Stimulated activated CD4-positive, alpha-beta T cell treated with anti-CD3 and anti-CD28 coated beads, Interleukin-1b, Interleukin-23, amount 100 ng/mL, for 24 hours (primary cell): ENCODE results near the gene ZSCAN5A.
"Not testable (repeated sequence)": the region's sequence is repeated elsewhere in the genome, so short reads cannot be mapped to it uniquely, and the experiment has no call there.

Experiments
- DNase-seq, 4 experiments: peaks; one replicate each; pipeline ENCODE4 v3.0.0-alpha.2; 2020; ENCODE audit warnings: low read depth in 4 of 4, low spot score in 1 of 4

The ZSCAN5A gene

GRCh38 chr19:56217039-56217949 is 97.3 kb downstream of the ZSCAN5A start:
- no peak for DNase-seq

DNA sequence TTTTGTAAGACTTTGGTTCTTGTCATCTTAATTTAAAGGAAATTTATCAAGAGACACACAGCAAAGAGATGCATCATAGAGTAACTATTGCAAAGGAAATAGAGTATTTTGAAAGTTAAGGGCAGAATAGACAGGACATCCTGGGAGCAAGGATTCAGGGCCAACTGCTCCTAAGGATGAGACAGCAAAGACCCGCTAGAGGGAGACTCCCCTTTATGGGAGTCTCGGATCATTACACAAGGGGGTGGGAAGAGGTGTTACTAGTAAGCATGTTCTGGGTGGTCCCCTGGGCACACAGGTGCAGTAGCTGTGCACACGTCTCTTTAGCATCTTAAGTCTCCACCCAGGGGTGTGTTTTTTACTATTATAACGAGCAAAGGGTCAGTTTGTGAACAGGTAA is 102.9 kb downstream of the ZSCAN5A start:
- no peak for DNase-seq

DNA sequence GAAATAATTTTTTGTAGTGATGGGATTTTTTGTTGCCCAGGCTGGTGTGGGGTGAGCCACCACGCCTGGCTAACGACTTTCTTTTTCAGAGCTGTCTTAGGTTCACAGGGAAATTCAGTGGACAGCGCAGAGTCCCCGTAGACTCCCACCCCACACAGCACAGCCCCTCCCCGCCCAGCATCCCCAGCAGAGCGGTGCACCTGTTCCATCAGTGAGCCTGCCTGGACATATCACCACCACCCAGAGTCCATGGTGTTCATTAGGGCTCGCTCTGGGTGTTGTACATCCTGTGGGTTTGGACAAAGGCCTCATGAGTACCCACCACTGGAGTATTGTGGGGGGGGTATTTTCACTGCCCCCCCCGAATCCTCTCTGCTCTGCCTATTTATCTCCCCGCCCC is 104.6 kb downstream of the ZSCAN5A start:
- DNase-seq: not testable (repeated sequence)

GRCh38 chr19:56209091-56209490 is 105.5 kb downstream of the ZSCAN5A start:
- no peak for DNase-seq

DNA sequence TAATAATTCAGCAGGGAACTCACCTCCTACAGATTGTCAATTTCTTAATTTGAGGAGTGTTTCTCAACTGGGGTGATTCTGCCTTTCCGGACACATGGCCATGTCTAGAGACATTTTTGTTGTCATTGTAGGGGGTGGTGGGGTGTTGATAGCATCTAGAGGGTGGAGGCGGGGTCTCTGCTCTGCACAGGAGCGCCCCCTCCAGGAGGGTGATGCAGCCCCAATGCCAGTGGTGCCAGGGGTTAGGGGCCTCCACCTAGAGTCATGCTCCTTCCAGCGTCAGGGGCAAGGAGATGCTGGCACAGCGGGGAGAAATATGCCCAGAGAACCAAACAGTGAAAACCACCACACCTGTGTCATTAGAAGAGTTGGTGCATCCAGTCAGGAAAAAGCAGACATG is 107.1 kb downstream of the ZSCAN5A start:
- DNase-seq: not testable (repeated sequence)

GRCh38 chr19:56201973-56202372 is 112.7 kb downstream of the ZSCAN5A start, which contains the start of gene ZSCAN5C:
Gene ZSCAN5C, plus strand, starts transcription at chr19:56202273. Its CDS starts 3,641 bp downstream, at chr19:56205914.
- DNase-seq: no peak

DNA sequence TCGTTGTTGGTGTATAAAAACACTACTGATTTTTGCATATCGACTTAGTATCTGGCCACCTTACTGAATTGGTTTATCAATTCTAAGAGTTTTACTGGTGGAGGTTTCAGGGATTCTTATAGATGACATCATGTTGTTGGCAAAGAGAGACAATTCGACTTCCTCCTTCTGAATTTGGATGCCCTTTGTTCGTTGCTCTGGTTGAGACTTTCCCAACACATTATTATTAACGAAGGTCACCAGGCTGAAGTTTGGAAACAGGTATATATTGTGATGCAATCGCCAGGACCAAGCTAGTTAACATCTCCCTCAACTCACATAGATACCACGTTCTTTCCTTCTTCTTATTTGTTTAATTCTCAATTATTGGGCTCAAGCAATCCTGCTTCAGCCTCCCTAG is 115.0 kb downstream of the ZSCAN5A start:
- no peak for DNase-seq

GRCh38 chr19:56197646-56198045 is 117.0 kb downstream of the ZSCAN5A start, which contains the start of gene ZSCAN5B:
Gene ZSCAN5B, minus strand, starts transcription at chr19:56197783. Its CDS starts 4,731 bp downstream, at chr19:56193052.
- DNase-seq: not testable (repeated sequence)

GRCh38 chr19:56193981-56194640 is 120.5 kb downstream of the ZSCAN5A start:
- DNase-seq: no peak

- no peak for DNase-seq
Observed at GRCh38 chr19:56191711-56192110, 122.9 kb downstream of the ZSCAN5A start.

DNA sequence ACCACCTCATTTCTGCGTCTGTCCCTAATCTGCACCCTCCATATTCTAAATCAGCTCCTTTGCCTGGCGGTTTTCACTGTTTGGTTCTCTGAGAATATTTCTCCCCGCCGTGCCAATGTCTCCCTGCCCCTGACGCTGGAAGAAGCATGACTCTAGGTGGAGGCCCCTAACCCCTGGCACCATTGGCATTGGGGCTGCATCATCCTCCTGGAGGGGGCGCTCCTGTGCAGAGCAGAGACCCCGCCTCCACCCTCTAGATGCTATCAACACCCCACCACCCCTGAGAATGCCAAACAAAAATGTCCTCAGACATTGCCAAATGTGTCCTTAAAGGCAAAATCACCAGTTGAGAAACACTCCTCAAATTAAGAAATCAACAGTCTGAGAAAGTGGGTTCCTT is 123.5 kb downstream of the ZSCAN5A start:
- DNase-seq: no peak

DNA sequence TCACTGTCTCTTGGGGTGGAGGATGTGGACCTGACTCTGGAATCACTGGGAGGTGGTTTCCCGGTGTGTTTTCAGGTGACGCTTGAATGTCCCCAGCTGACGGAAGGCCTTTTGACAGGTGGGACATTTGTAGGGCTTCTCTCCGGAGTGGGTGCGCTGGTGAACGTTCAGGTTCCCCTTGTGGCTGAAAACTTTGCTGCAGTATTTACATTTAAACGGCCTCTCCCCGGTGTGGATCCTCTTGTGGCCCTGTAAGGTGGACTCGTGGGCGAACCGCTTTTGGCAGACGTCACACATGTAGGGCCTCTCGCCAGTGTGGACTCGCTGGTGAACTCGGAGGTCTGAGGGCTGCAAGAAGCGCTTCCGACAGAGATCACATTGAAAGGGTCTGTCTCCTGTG is 124.9 kb downstream of the ZSCAN5A start:
- DNase-seq: no peak

GRCh38 chr19:56177564-56178243 is 136.9 kb downstream of the ZSCAN5A start:
- DNase-seq: no peak

DNA sequence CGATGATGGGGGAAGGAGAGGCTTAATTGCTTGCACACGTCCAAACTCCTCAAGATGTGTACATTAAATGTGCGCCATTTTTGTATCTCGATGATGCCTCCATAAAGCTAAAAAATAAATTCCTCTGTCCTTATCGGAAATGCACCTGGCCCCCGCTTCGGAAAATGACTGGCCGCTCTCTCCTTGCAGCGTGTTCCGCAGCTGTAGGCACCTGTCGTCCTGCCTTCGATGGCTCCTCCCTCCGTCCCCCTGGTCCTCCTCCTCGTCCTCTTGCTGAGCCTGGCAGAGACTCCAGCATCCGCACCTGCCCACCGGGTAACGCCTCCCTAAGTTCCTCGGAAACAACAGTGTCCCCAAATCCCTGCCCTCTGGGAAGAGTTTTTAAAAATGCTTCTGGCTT is 137.8 kb downstream of the ZSCAN5A start:
- DNase-seq: no peak

- DNase-seq: not testable (repeated sequence)
Observed at GRCh38 chr19:56176310-56176709, 138.3 kb downstream of the ZSCAN5A start.

- not testable (repeated sequence) for DNase-seq
Observed at GRCh38 chr19:56175861-56176307, 138.8 kb downstream of the ZSCAN5A start, which contains the start of gene GALP. Gene GALP, plus strand, starts transcription at chr19:56176008. Its CDS starts 1,101 bp downstream, at chr19:56177109.

DNA sequence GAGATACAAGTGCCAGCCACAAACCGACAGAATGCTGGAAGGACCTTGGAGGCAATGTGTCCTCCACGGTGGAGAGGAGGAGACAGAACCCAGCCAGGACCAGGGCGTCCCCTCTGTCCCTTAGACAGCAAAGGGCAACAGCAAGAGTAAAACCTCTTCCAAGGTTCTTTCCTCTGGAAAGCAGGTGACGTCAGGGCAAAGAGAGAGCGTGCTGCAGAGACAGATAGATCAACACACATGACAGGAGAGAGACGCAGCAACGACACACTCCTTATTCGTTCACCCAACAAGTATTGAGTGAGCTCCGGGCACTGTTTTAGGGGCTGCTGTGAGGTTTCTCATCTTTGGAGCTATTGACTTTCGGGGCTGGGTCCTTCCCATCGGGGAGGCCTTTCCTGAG is 140.1 kb downstream of the ZSCAN5A start:
- DNase-seq: no peak

GRCh38 chr19:56174086-56174485 is 140.6 kb downstream of the ZSCAN5A start:
- DNase-seq: no peak
